UCSD-AML1 (cell line): ENCODE data around the gene IFT80.
A peak's percentile ranks its signal among the peaks of the same experiment; 100 is the strongest.
"Not testable (repeated sequence)": the region's sequence is repeated elsewhere in the genome, so short reads cannot be mapped to it uniquely, and the experiment has no call there.

Experiments used
- DNase-seq: peaks from one replicate; lab custom pipeline; 2025; ENCODE audit not compliant: unreplicated experiment; lab: John Stamatoyannopoulos, UW

Gene IFT80

DNA sequence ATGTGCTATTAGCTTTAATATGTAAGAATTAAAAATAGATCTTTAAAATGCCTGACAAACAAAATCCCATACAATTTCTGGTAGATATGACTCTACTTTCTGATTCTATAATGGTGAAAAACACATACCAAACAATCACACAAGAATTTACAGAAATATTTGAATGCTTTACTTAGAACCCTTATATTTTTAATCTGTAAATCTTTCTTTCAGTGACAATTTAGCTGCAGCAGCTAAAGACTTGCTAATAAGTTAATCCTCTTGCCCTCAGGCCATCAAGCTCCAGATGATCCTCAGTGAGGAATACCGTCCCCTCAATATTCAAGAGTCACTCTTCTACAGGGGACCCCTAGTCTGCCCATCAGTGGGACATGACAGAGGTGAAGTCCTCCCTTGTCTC lies 118.2 kb downstream of the IFT80 start:
- DNase-seq, result no peak

DNA sequence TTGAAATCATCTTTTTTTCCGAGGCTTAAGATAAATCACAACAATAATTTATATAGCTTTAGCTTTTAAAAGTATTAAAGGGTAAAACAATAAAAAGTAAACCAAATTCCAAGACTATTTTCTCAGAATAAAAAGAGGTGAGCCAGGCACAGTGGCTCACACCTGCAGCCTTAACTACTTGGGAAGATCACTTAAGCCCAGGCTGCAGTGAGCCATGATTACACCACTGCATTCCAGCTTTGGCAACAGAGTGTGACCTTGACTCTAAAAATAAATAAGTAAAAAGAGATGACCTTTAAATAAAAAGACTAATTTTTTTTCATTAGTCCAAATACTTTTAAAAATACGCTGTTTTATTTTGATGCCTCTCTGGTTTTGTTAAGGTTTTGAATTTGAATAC lies 119.4 kb downstream of the IFT80 start:
- DNase-seq, result no peak

DNA sequence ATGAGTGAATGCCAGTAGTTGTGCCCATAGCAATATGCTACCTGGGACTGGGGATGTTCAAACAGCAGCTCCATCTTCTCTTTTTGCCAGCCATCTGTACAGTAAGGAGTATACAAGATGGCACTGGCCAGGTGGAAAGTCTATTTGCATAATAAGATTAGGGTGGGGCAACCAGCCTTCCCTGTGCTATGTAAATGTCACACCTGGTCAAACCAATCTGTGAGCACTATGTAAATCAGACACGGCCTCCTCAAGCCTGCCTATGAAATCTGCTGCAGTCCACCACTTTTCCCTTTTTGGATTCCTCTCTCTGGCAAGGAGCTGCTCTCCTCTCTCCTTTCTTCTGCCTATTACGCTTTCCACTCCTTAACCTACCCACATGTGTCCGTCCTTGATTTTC lies 120.8 kb downstream of the IFT80 start:
- no peak for DNase-seq

DNA sequence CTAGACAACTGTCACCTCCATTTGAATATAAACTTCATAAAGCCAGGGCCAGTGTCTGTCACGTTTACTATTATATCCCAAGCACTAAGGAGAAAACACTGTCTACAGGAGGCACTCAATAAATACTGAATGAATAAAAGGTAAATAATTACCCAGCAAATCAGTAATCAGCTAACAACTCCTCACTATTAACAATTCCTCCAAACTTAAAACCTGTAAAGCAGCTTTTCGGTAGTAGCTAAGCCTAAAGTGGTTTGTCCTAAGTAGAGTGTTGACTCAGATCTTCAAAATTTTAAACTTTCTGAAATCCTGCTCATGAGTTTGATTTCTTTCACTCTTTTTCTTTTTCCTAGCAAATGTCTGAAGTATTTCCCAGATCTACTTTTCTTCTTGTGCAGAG lies 133.9 kb downstream of the IFT80 start:
- DNase-seq, result no peak

DNA sequence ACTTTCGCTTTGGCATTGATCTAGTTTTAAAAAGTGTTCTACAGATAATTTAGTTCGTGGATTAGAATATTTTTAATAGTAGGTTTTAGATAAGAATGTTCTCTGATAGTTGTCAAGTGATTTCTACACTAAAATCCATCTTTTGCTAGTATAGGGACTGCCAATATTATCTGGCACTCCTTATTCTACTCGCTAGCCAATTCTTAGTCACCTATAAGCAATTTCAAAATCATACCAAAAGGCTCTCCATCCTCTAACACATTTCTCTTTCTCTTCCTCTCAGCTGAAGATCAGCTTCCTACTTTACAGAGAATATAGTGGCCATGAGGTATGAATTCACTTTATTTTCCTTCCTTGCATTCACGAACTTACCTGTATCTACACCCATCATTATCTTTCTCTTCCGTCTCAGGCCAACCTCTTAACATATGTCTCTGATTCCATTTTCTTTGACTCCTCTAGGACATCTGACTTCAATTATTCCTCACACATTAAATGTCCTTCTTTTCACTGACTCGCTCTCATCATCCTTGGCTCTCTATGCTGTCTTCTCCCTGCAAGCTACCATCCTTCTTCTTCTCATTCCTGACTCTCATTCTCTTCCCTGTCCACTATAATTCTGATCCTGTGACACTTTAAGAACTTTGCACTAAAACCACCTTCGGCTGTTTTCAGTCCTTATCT lies 138.3 kb downstream of the IFT80 start:
- no peak for DNase-seq

DNA sequence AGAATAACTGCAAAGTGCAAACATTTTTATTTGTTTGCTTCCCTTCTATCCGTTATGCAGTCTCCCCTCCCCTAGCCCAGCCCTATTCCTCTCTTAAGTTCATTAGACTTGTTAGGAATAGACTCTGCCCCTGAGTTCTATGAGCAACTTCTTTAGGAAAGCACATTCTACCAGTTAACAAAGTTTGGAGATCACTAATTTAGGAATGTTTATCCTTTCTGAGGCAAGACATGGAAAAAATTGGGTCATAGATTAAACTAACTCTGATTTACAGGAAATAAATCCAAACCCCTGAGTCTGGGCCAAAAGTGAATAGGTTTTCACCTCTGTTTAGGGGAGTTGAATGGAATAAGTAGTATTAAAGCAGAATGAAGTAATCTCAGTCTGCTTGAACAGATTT lies 139.4 kb downstream of the IFT80 start:
- no peak for DNase-seq

DNA sequence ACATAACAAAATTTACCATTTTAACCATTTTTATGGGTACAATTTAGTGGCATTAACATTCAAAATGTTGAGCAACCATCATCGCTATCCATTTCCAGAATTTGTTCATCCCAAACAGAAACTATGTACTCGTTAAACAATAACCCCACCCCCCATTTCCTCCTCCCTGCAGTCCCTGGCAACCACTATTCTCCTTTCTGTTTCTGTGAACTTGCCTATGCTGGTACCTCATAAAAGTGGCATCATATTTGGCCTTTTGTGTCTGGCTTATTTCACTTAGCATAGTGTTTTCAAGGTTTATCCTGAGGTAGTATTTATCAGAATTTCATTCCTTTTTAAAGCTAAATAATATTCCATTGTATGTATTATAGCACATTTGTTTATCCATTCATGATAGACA lies 141.4 kb downstream of the IFT80 start:
- DNase-seq, result no peak

DNA sequence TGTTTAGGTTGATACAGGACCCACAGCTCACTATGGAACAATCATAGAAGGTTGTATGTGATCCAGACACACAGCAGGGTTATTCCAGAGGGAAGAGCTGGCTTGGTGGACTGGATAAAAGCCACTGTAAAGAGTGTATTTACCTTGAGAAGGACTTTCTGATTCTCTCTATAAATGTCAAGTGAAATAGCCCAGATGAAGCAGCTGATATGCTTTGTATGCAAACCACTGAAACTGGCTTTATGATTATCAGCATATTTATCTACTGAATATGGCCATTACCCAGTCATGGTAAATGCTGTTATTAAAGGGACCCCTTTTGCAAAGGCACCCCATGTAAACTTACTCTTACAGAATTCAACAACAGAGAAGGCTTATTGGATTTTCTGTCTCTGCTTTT lies 145.7 kb downstream of the IFT80 start:
- no peak for DNase-seq

DNA sequence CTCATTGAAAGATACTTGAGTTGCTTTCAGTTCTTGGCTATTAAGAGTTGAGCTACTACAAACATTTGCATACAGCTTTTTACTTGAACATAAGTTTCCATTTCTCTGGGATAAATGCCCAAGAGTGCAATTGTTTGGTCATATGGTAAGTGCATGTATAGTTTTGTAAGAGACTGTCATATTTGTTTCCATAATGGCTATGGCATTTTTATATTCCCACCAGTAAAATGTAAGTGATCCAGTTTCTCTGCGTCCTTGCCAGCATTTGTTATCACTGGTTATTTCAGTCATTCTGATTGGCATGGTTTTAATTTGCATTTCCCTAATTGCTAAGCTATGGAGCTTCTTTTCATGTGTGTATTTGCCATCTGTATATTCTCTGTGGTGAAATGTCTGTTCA lies 151.3 kb downstream of the IFT80 start:
- DNase-seq, result no peak

DNA sequence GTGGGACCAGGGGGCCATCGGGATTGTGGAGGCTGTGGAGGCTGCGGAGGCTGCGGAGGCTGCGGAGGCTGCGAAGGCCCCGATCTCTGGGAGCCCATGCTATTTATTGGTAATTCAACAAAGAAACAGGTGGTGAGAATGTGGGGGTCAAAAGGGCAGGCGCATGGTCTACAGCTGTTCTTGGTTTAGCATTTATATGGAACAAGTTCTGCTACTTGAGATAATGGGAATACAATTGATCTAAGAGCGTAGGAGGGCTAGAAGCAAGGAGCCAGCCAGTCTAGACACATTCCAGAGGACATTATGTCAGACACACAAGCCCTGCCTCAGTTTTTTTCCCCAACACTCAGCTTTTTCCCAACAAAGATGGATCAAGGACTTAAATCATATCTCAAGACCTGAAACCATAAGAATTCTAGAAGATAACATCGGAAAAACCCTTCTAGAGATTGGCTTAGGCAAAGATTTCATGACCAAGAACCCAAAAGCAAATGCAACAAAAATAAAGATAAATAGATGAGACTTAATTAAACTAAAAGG lies 153.7 kb downstream of the IFT80 start:
- no peak for DNase-seq

DNA sequence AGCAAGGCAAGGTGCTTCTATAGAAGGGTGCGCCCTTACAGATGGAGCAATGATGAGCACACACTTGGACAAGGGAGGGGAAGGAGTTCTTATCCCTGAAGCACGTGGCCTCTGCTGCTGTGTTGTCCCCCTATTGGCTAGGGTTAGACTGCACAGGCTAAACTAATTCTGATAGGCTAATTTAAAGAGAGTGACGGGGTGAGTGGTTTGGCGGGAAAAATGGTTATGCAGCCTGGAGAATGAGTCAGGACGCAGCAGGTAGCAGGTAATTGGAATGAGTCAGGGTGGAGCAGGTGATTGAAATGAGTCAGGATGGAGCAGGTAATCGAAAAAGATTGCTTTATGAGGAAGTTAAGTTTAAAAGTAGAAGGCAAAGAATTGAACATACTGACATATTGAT lies 158.3 kb downstream of the IFT80 start:
- not testable (repeated sequence) for DNase-seq

DNA sequence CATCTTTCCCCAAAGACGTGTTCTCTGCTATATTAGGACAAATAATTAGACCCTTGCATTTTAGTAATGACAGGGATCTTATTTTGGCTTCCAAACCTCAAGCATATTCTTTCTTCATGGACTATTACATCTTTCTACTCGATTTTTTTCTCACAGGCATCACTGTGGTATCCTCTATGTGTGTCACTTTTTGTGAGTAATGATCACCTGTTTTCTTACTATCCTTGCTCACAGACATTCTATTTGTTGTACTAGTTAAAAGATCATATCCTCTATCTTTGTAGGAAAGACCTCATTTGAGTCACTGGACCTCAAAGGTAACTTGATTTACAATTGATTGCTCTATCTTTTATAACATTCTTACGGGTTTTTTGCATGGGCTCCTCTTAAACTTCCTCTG lies 167.0 kb downstream of the IFT80 start:
- DNase-seq, result no peak

DNA sequence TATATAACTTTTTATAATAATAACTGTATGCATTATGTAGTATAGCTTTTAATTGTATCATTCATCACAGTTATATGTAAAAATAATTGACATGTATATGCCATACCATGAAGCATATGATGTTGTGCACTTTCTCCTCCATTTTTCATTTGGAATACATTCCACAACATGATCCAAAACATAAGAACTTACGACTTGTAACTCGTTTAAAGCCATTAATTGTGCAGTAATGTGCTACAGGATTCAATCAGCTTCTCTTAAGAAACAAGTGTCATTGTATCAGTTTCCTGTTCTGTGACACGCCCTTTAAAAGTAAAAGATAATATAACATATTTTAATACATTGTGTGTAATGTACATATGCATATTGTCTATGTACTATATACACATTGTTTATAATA lies 171.6 kb downstream of the IFT80 start:
- DNase-seq, result no peak

DNA sequence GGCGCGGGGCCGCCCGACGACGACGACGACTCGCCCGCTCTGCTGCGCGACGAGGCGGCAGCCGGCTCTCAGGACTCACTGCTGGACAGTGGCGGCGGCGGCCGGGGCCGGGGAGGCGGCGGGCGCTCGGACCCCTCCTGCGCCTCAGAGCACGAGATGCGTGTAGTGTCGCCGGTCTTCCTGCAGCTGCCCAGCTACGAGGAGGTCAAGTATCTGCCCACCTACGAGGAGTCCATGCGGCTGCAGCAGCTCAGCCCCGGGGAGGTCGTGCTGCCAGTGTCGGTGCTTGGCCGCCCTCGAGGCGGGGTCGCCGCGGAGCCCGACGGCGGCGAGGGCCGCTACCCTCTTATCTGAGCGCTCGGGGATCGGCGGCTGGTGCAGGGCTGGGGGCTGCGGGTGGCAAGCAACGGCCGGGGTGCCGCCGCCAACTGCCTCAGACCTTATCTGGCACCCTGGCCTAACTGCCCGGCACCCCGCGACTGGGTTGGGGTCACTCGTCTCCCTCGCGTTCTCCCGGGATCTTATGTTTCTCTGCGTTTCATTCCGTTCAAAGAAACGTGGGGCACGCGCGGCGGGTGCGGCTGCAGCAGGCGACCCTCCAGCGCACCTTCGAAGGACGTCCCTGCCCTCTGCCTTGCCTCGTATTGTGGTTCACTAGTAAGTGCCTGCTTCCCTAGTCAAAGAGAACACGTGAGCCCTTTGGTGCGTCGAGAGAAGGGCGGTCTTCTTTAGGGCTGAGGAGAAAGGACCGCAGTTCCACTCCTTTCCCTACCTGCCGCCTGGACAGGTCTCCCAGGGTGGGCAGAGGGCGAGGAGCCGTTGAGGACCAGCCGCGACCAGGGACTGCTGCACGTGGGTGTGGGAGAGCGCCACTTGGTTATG lies 172.8 kb downstream of the IFT80 start:
- DNase-seq, result no peak

DNA sequence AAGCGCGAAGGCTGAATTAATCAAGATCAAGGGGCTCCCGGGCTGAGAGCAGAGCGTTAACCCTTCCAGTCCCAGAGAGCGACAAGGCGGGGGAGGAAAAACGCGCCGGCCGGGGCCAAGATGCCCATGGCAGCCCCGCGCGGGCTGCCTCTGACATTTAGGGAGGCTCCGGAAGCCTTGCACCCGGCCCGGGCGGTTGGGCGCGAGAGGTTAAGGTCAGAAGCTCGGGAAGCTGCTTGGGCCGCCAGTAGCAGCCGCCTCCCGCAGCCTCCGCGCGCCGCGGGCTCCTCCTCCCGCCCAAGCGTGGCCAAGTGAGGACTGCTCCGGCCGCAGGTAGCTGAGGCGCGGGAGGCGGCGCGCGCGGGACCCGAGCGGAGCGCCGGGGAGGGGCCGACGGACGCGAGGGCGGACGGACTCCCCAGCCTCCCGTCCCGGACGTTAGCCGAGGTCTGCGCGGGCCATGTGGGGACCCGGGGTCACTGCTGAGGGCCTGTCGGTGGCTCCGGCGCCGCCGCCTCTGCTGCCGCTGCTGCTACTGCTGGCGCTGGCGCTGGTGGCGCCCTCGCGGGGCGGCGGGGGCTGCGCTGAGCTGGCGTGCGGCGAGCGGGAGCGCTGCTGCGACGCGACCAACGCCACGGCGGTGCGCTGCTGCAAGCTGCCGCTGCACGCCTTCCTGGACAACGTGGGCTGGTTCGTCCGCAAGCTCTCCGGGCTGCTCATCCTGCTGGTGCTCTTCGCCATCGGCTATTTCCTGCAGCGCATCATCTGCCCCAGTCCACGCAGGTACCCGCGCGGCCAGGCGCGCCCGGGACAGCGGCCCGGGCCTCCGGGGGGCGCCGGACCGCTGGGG lies 173.6 kb downstream of the IFT80 start, which contains the start of gene C3orf80:
TSS of gene C3orf80 (plus strand) at position 247 of the 850 bp plus-strand sequence. CDS start at position 461, 214 bp downstream.
- peak; percentile 65 for DNase-seq

DNA sequence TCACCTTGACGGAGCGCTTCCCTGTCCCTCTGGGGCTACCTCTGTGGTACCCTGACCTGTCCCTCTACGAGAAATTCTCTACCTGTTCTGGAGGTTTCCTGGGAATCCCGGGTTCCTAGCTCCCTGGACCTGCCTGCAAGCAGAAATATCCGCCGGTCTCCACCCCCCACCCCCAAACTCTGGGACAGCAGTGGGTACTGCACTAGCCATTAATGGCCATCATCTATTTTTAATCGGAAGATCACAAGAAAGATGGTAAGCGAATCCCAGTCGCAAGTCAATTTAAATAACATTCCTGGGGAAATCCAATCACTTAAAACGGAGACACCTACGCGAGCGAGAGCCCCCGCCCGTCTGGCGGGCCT lies 174.2 kb downstream of the IFT80 start:
- no peak for DNase-seq

DNA sequence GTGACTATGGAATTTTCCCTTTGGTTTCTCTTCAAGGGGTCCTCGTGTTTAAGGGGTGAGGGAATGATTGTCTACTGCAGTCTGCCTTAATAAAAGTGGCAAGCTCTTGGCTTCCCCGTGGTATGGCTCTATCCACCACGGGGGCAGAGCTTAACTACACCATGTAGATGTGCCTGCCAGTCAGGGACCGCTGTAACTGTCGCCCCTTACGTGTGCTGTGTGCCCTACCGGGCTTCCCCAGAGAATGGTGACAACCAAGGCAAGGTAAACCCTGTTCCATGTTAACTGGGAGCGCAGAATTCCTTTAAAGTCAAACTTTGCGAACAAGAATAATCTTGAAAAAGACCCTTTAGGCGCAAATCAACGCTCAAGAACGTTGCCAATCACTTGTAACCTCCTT lies 174.8 kb downstream of the IFT80 start:
- no peak for DNase-seq

DNA sequence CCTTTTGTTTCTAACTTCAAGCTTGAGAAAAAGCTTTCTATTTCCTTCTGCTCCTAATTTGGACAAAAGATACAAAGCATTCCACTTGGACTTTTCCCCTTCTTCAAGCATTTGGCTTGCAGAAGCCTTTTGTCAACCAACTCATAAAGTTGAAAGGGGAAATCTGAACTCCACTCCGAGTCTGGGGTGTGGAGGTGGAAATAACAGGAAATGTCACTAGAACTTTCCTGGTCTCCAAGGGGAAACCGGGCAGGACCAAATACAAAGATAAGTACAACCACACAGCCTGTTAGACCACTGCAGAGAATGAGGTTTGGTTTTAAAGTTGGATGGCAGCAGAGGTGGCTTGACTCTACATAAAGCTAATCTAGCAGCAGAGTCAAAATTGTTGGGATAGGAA lies 178.0 kb downstream of the IFT80 start:
- no peak for DNase-seq

DNA sequence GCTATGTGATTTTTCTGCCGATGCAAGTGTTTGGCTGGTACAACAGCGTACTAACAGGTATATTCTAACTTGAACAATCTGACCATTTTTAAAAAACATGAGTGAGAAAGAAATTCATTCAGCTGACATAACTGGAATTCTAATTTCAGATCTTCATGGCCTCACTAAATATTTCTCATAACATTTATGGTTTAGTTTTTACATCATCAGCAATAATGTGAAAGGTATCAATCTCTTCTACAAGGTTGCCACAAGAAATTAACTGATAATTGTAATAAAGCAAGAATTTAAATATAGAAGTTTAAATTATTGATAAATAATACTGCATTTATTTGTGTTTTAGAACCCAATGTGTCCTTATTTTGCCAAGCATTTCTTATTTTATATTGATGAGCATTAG lies 179.0 kb downstream of the IFT80 start:
- no peak for DNase-seq

DNA sequence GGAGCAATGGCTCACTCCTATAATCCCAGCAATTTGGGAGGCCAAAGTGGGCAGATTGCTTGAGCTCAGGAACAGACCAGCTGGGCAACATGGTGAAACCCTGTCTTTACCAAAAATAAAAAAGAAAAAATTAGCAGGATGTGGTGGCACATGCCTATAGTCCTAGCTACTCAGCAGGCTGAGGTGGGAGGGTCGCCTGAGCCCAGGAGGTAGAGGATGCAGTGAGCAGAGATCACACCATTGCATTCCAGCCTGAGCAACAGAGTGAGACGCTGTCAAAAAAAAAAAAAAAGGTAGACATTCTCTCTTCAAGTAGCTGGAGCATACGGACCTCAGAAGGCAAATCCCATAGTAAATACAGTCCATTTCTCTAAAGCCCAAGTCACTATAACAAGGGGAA lies 180.9 kb downstream of the IFT80 start:
- no peak for DNase-seq

DNA sequence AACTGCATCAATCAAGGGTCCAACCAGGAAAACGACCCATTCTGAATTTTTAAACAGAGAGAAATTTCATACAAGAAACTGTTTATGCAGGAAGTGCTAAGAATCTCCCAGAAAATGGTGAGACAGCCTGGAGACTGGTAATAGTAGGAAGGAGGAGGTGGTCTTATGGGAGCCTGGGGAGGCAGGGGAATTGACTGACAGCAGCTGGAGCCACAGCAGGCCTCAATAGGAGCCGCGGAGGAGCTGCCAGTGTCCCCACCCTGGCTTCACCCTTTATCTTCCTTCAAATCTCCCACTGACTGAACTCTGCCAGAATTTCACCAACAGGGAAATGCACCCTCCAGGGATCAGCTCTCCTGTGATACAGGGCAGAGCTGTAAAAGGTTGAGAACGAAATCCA lies 181.3 kb downstream of the IFT80 start:
- no peak for DNase-seq
